ENCODE data around the gene RFXAP.

DNA sequence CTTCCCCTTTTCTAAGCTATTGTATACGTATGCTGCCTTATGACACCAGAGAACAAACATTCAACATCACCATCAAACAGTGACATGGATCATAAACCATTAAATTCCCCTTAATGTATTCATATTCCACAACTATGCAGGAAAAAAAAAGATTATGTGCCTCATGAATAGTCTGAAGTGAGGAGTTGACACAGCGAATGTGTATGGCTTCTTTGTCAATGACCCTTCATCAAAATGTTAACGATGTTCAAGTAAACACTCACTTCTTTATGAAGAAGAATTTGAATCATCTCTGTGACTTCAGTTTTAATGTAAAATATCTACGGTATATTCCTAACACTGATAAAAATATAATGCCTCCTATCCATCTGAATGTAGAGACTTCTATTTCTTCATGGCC, 56.4 kb downstream of the RFXAP start:
- TF ChIP-seq CTCF (IDR thresholded peaks at IDR 0.05; ENCODE audit: poor library complexity, severe bottlenecking): no peak
- TF ChIP-seq SMC3 (conservative IDR thresholded peaks at IDR 0.05; ENCODE audit: poor library complexity): no peak
